ENCODE data around the gene IGFN1.

DNA sequence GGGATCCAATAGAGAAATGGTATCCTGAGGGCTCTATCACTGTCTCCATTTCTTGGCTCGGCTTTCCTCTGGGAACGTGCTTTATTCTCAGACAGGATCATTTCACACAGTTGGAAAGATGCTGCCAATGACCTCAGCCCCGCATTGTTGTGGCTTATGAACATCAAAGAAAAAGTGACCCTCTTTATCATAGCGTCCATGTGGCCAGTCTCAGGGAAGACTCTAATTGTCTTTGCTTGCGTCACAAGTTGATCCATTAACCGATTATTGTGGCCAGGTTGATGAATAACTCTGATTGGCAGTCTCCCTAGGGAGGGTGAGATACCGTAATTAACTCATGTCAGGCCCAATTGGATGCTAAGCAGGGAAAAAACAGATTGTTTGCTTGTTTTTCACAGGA is 26.0 kb upstream of the IGFN1 start:
- TF ChIP-seq EZH2 (IDR thresholded peaks at IDR 0.05; ENCODE audit: low read depth, unreplicated experiment) (no peak), POLR2AphosphoS5 (IDR thresholded peaks at IDR 0.05; ENCODE audit: low read depth) (no peak), CREB1 (CRISPR knock-in tag; IDR thresholded peaks at IDR 0.05; ENCODE audit: low read depth) (no peak), NANOG (IDR thresholded peaks at IDR 0.05; ENCODE audit: borderline replicate concordance) (no peak), JUNB (IDR thresholded peaks at IDR 0.05; ENCODE audit: unreplicated experiment) (no peak), EZH2phosphoT487 (IDR thresholded peaks at IDR 0.05; ENCODE audit: unreplicated experiment) (no peak), STAT1 (IDR thresholded peaks at IDR 0.05; ENCODE audit: unreplicated experiment) (no peak), ZNF331 (CRISPR knock-in tag; IDR thresholded peaks at IDR 0.05; ENCODE audit: low read depth) (no peak)
- TF ChIP-seq, protein P1, sequence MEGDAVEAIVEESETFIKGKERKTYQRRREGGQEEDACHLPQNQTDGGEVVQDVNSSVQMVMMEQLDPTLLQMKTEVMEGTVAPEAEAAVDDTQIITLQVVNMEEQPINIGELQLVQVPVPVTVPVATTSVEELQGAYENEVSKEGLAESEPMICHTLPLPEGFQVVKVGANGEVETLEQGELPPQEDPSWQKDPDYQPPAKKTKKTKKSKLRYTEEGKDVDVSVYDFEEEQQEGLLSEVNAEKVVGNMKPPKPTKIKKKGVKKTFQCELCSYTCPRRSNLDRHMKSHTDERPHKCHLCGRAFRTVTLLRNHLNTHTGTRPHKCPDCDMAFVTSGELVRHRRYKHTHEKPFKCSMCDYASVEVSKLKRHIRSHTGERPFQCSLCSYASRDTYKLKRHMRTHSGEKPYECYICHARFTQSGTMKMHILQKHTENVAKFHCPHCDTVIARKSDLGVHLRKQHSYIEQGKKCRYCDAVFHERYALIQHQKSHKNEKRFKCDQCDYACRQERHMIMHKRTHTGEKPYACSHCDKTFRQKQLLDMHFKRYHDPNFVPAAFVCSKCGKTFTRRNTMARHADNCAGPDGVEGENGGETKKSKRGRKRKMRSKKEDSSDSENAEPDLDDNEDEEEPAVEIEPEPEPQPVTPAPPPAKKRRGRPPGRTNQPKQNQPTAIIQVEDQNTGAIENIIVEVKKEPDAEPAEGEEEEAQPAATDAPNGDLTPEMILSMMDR (conservative IDR thresholded peaks at IDR 0.05; ENCODE audit: low read depth in 2 of 2) = no peak
- TF ChIP-seq, protein P2, sequence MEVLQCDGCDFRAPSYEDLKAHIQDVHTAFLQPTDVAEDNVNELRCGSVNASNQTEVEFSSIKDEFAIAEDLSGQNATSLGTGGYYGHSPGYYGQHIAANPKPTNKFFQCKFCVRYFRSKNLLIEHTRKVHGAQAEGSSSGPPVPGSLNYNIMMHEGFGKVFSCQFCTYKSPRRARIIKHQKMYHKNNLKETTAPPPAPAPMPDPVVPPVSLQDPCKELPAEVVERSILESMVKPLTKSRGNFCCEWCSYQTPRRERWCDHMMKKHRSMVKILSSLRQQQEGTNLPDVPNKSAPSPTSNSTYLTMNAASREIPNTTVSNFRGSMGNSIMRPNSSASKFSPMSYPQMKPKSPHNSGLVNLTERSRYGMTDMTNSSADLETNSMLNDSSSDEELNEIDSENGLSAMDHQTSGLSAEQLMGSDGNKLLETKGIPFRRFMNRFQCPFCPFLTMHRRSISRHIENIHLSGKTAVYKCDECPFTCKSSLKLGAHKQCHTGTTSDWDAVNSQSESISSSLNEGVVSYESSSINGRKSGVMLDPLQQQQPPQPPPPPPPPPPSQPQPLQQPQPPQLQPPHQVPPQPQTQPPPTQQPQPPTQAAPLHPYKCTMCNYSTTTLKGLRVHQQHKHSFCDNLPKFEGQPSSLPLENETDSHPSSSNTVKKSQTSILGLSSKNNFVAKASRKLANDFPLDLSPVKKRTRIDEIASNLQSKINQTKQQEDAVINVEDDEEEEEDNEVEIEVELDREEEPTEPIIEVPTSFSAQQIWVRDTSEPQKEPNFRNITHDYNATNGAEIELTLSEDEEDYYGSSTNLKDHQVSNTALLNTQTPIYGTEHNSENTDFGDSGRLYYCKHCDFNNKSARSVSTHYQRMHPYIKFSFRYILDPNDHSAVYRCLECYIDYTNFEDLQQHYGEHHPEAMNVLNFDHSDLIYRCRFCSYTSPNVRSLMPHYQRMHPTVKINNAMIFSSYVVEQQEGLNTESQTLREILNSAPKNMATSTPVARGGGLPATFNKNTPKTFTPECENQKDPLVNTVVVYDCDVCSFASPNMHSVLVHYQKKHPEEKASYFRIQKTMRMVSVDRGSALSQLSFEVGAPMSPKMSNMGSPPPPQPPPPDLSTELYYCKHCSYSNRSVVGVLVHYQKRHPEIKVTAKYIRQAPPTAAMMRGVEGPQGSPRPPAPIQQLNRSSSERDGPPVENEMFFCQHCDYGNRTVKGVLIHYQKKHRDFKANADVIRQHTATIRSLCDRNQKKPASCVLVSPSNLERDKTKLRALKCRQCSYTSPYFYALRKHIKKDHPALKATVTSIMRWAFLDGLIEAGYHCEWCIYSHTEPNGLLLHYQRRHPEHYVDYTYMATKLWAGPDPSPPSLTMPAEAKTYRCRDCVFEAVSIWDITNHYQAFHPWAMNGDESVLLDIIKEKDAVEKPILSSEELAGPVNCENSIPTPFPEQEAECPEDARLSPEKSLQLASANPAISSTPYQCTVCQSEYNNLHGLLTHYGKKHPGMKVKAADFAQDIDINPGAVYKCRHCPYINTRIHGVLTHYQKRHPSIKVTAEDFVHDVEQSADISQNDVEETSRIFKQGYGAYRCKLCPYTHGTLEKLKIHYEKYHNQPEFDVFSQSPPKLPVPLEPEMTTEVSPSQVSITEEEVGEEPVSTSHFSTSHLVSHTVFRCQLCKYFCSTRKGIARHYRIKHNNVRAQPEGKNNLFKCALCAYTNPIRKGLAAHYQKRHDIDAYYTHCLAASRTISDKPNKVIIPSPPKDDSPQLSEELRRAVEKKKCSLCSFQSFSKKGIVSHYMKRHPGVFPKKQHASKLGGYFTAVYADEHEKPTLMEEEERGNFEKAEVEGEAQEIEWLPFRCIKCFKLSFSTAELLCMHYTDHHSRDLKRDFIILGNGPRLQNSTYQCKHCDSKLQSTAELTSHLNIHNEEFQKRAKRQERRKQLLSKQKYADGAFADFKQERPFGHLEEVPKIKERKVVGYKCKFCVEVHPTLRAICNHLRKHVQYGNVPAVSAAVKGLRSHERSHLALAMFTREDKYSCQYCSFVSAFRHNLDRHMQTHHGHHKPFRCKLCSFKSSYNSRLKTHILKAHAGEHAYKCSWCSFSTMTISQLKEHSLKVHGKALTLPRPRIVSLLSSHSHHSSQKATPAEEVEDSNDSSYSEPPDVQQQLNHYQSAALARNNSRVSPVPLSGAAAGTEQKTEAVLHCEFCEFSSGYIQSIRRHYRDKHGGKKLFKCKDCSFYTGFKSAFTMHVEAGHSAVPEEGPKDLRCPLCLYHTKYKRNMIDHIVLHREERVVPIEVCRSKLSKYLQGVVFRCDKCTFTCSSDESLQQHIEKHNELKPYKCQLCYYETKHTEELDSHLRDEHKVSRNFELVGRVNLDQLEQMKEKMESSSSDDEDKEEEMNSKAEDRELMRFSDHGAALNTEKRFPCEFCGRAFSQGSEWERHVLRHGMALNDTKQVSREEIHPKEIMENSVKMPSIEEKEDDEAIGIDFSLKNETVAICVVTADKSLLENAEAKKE (CRISPR knock-in tag; IDR thresholded peaks at IDR 0.05) = no peak
- TF ChIP-seq, protein P3, sequence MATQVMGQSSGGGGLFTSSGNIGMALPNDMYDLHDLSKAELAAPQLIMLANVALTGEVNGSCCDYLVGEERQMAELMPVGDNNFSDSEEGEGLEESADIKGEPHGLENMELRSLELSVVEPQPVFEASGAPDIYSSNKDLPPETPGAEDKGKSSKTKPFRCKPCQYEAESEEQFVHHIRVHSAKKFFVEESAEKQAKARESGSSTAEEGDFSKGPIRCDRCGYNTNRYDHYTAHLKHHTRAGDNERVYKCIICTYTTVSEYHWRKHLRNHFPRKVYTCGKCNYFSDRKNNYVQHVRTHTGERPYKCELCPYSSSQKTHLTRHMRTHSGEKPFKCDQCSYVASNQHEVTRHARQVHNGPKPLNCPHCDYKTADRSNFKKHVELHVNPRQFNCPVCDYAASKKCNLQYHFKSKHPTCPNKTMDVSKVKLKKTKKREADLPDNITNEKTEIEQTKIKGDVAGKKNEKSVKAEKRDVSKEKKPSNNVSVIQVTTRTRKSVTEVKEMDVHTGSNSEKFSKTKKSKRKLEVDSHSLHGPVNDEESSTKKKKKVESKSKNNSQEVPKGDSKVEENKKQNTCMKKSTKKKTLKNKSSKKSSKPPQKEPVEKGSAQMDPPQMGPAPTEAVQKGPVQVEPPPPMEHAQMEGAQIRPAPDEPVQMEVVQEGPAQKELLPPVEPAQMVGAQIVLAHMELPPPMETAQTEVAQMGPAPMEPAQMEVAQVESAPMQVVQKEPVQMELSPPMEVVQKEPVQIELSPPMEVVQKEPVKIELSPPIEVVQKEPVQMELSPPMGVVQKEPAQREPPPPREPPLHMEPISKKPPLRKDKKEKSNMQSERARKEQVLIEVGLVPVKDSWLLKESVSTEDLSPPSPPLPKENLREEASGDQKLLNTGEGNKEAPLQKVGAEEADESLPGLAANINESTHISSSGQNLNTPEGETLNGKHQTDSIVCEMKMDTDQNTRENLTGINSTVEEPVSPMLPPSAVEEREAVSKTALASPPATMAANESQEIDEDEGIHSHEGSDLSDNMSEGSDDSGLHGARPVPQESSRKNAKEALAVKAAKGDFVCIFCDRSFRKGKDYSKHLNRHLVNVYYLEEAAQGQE (IDR thresholded peaks at IDR 0.05; ENCODE audit: unreplicated experiment) = no peak
- TF ChIP-seq, protein P4, sequence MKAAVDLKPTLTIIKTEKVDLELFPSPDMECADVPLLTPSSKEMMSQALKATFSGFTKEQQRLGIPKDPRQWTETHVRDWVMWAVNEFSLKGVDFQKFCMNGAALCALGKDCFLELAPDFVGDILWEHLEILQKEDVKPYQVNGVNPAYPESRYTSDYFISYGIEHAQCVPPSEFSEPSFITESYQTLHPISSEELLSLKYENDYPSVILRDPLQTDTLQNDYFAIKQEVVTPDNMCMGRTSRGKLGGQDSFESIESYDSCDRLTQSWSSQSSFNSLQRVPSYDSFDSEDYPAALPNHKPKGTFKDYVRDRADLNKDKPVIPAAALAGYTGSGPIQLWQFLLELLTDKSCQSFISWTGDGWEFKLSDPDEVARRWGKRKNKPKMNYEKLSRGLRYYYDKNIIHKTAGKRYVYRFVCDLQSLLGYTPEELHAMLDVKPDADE (IDR thresholded peaks at IDR 0.05) = no peak
